K562 (cell line): ENCODE results near the gene TMBIM4. TPM values are rescaled to one million over a fixed set of nuclear protein-coding genes. Genes with fewer than 3 reads are reported as not detected.

Source experiments
- ATAC-seq: fragments of 200-7000 bp; cut with Tn5 transposase; 3 replicates; pipeline ENCODE4 v1.9.1; 2020; ENCODE audit warnings: moderate library complexity
- BruUV-seq: library from RNA; stranded (reverse); fragments of 400-500 nt; replicated peaks from 2 replicates; lab custom pipeline; 2021; lab: Mats Ljungman, UMichigan
- CTCF ChIA-PET: fragments of 300-600 bp; formaldehyde crosslinking; extraction: SDS; loops from one replicate; lab custom pipeline; 2021; ENCODE audit warnings: low intra/inter-chr PET ratio; lab: Yijun Ruan, JAX
- POLR2A ChIA-PET: fragments of 300-600, 350-650 bp; sonication (Branson Sonifier 250); formaldehyde crosslinking; extraction: SDS; loops from one replicate; lab custom pipeline; 2021; ENCODE audit warnings: antibody characterized with exemption, inconsistent platforms; lab: Yijun Ruan, JAX
- DNase-seq, 4 experiments: peaks; one replicate each; pipeline versions ENCODE4 v3.0.0 to v3.0.0-alpha.2; 2011 to 2018; ENCODE audit warnings: low spot score in 3 of 4, mixed read lengths in 3 of 4; ENCODE audit errors: extremely low read depth in 1 of 4
- FAIRE-seq: peaks from 2 replicates; lab custom pipeline; 2011; peaks lifted over from hg19 to GRCh38; lab: Jason Lieb, UNC
- H2AFZ ChIP-seq: 2 replicates; pipeline ENCODE4 v1.6.0; 2011; ENCODE audit warnings: low read depth, low read length, control low read depth, inconsistent platforms
- H3K27ac ChIP-seq: fragments of 200-600 bp; 3 replicates; pipeline ENCODE4 v1.8.0; 2011; ENCODE audit warnings: low read depth, mild to moderate bottlenecking, control low read depth, inconsistent platforms, low read length, moderate library complexity, mixed read lengths; ENCODE audit errors: extremely low read depth
- H3K27me3 ChIP-seq, 2 experiments: fragments of 300-600 bp in 1 of 2; 2 replicates in 1 of 2; 3 replicates in 1 of 2; pipeline versions ENCODE4 v1.6.0 to v1.8.0; 2011; ENCODE audit warnings: inconsistent platforms in 2 of 2, low read length in 2 of 2, mild to moderate bottlenecking in 1 of 2, mixed read lengths in 1 of 2, moderate library complexity in 1 of 2; ENCODE audit not compliant: control insufficient read depth in 2 of 2, insufficient read depth in 2 of 2
- H3K36me3 ChIP-seq: fragments of 300-600 bp; 3 replicates; pipeline ENCODE4 v1.8.0; 2011; ENCODE audit warnings: mild to moderate bottlenecking, low read length, inconsistent platforms; ENCODE audit not compliant: control insufficient read depth, insufficient read depth
- H3K4me1 ChIP-seq, 2 experiments: fragments of 200-600 bp in 1 of 2; replicated peaks in 1 of 2; 2 replicates in 1 of 2; 3 replicates in 1 of 2; pipeline versions ENCODE4 v1.5.1 to v1.8.0; 2011; ENCODE audit warnings: inconsistent platforms in 2 of 2, low read length in 2 of 2, mild to moderate bottlenecking in 1 of 2, mixed read lengths in 1 of 2, moderate library complexity in 1 of 2; ENCODE audit not compliant: control insufficient read depth in 2 of 2, insufficient read depth in 2 of 2
- H3K4me2 ChIP-seq: 2 replicates; pipeline ENCODE4 v1.6.1; 2011; ENCODE audit warnings: low read length, control low read depth, inconsistent platforms, mixed read lengths; ENCODE audit not compliant: insufficient read depth
- H3K4me3 ChIP-seq: fragments of 200-600 bp; sonication (generic), shearing (Covaris generic); 2 replicates; pipeline ENCODE4 v1.5.1; 2016; ENCODE audit warnings: control low read depth, inconsistent platforms
- H3K79me2 ChIP-seq: fragments of 200-600 bp; 3 replicates; pipeline ENCODE4 v1.8.0; 2011; ENCODE audit warnings: low read length, inconsistent platforms; ENCODE audit not compliant: control insufficient read depth, insufficient read depth
- H3K9ac ChIP-seq, 2 experiments: 2 replicates each; pipeline versions ENCODE4 v1.6.0 to v1.6.1; 2011; ENCODE audit warnings: low read depth in 2 of 2, low read length in 2 of 2, control low read depth in 1 of 2, inconsistent platforms in 1 of 2, mild to moderate bottlenecking in 1 of 2, mixed read lengths in 1 of 2; ENCODE audit not compliant: insufficient read depth in 1 of 2
- H3K9me1 ChIP-seq: one replicate; pipeline ENCODE4 v1.6.0; 2011; ENCODE audit warnings: inconsistent platforms, mild to moderate bottlenecking, low read length, moderate library complexity; ENCODE audit not compliant: control insufficient read depth, insufficient read depth
- H3K9me3 ChIP-seq: replicated peaks from 2 replicates; pipeline ENCODE4 v1.5.1; 2011; ENCODE audit warnings: low read depth, low read length, inconsistent platforms; ENCODE audit not compliant: control insufficient read depth, insufficient read depth
- H4K20me1 ChIP-seq: replicated peaks from 2 replicates; pipeline ENCODE4 v1.6.1; 2011; ENCODE audit warnings: low read length, inconsistent platforms, mixed read lengths; ENCODE audit not compliant: control insufficient read depth, insufficient read depth
- KAT2B ChIP-seq: IDR thresholded peaks from one replicate; pipeline ENCODE4 v1.6.1; 2012; ENCODE audit warnings: low read depth, mild to moderate bottlenecking, control low read depth, inconsistent platforms, low read length, moderate library complexity
- KAT8 ChIP-seq: fragments of 450-650 bp; IDR thresholded peaks from 2 replicates; pipeline ENCODE4 v1.6.1; 2016; ENCODE audit warnings: low read depth, mild to moderate bottlenecking
- NCOA2 ChIP-seq, 2 experiments: fragments of 450-650 bp; IDR thresholded peaks; 2 replicates each; pipeline ENCODE4 v1.6.1; 2018; ENCODE audit warnings: mild to moderate bottlenecking in 2 of 2, moderate library complexity in 1 of 2; ENCODE audit not compliant: partially characterized antibody in 2 of 2
- NR2F6 ChIP-seq: fragments of 450-650 bp; formaldehyde crosslinking; IDR thresholded peaks from 2 replicates; pipeline ENCODE4 v1.4.0; 2020; ENCODE audit warnings: mild to moderate bottlenecking
- ZNF253 ChIP-seq: fragments of 250-450 bp; sonication (Bioruptor Pico); conservative IDR thresholded peaks from 2 replicates; pipeline ENCODE4 v1.6.1; 2021; ENCODE audit warnings: mild to moderate bottlenecking
- ZNF551 ChIP-seq: fragments of 250-450 bp; sonication (Bioruptor Pico); IDR thresholded peaks from 2 replicates; pipeline ENCODE4 v1.5.0; 2021; ENCODE audit warnings: mild to moderate bottlenecking, moderate library complexity
- ZNF766 ChIP-seq: fragments of 200-800 bp; sonication (Bioruptor generic); conservative IDR thresholded peaks from 2 replicates; pipeline ENCODE4 v1.6.1; 2016; ENCODE audit warnings: missing genetic modification characterization, missing compliant biosample characterization
- WGBS: fragments of 100-300 bp; shearing (Covaris generic); methylation state at CpG from one replicate; pipeline ENCODE4 v1.1.6; 2016; ENCODE audit warnings: low coverage, mixed read lengths; ENCODE audit not compliant: insufficient coverage; ENCODE audit errors: missing lambda C conversion rate; 5-methylcytosine and 5-hydroxymethylcytosine counted together
- in situ Hi-C: fragments of 300-500 bp; cut with MboI; formaldehyde crosslinking; loops from 4 replicates; pipeline ENCODE4 v1.15.0; 2018; ENCODE audit warnings: inconsistent platforms, mixed read lengths
- intact Hi-C: fragments of 100-400 bp; cut with micrococcal nuclease; formaldehyde crosslinking; loops from 2 replicates; pipeline ENCODE4 v1.14.2; 2022
- polyA plus RNA-seq, 8 experiments: library from polyadenylated mRNA; depleted of rRNA in 4 of 8; stranded (reverse) in 5 of 8; unstranded in 3 of 8; fragments of >200 nt; fragmentation: Nextera tagmentation in 2 of 8; fragmentation: Illumina TruSeq in 1 of 8; extraction: Ambion mirVana in 2 of 8; extraction: Trizol in 1 of 8; gene quantifications; 2 replicates each; pipeline versions ENCODE4 v1.2.1 to v1.2.3, GENCODE V29; 2011 to 2014; ENCODE audit warnings: inconsistent platforms in 1 of 8, missing spikeins in 1 of 8
- total RNA-seq, 7 experiments: library from RNA; depleted of rRNA in 6 of 7; stranded (reverse); fragments of >200 nt in 6 of 7; fragmentation: Illumina TruSeq in 2 of 7; extraction: Trizol in 2 of 7; gene quantifications; 2 replicates each; pipeline versions ENCODE4 v1.2.1 to v1.2.3, GENCODE V29; 2011 to 2021; ENCODE audit warnings: low replicate concordance in 1 of 7

The TMBIM4 gene
- total and polyA plus RNA-seq, 9 of the 15 experiments (the other 6 are each of a cell fraction or from before 2014, with no cell fraction given): 18.6 to 272 (median 50.0) TPM

DNA sequence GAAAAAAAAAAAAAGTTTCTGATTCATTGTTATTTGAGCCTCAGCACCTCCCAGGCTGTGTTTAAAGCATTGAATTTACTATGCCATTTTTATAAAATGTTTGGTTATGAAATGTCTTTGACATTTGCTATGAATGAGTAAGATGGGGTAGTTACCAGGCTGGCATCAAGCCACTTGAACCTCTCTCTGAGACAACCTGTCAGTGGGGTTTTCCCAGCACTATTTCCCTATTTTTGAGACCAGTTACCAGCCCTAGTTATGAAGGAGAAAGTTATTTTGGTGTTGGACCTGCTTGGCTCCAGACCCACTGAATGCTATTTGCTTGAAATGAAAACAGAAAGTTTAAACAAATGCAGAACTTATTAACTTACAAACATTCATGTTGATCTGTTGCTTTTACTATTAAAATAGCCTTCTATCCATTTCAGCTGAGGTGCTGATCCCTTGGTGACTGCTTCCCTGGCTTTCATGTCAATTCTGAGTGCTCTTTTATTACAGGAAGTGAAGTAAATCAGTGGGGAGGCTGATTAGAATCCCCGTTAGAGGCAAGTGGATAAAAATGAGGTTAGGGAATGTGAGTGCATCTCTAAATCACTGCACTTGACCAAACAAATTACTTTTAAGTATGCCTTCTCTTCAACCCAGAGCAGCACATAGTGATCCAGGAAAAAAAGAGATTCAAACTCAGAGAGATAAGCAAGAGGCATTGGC is 77.1 kb downstream of the TMBIM4 start:
- intact Hi-C loops: no loop called here
- H3K4me2 ChIP-seq: no peak overlapping the region
- no peaks in the 10 kb centered on the region for H3K9me1 ChIP-seq
- FAIRE-seq: no peak
- no peaks in the 10 kb centered on the region for H3K4me1 ChIP-seq
- H3K27me3 ChIP-seq: peaks cover 2 to 8% of the 10 kb centered on the region in 2 experiments; a peak in 1 of 5 replicates
- DNase-seq: no peak
- no peak overlapping the region for H3K27ac ChIP-seq
- H3K9me3 ChIP-seq: no peaks in the 10 kb centered on the region
- CTCF ChIA-PET: no interaction called here
- WGBS: 6% methylated on average over 1 of the region's 1 CpG
- no peak overlapping the region for H3K9ac ChIP-seq
- in situ Hi-C loops: no loop called here
- no peaks in the 10 kb centered on the region for H4K20me1 ChIP-seq
- no peak for ATAC-seq
- no peak overlapping the region for H2AFZ ChIP-seq
- H3K36me3 ChIP-seq: no peaks in the 10 kb centered on the region
- POLR2A ChIA-PET: no interaction called here
- TF ChIP-seq ZNF551 (CRISPR knock-in tag) (no peak), NCOA2 (IDR thresholded peaks at IDR 0.05; ENCODE audit: partially characterized antibody in 2 of 2) (no peak), KAT8 (no peak), KAT2B (no peak), ZNF766 (CRISPR knock-in tag) (no peak), ZNF253 (CRISPR knock-in tag) (no peak), NR2F6 (no peak)
- H3K4me3 ChIP-seq: no peak overlapping the region
- no TSS peak for BruUV-seq
- no peaks in the 10 kb centered on the region for H3K79me2 ChIP-seq
